ENCODE measurements around the gene SLC34A3. TPM values are rescaled to one million over a fixed set of nuclear protein-coding genes. Genes with fewer than 3 reads are reported as not detected.
A peak's percentile ranks its signal among the peaks of the same experiment; 100 is the strongest.

Gene SLC34A3
- total RNA-seq, 1 experiment from 2014 or later: not detected

DNA sequence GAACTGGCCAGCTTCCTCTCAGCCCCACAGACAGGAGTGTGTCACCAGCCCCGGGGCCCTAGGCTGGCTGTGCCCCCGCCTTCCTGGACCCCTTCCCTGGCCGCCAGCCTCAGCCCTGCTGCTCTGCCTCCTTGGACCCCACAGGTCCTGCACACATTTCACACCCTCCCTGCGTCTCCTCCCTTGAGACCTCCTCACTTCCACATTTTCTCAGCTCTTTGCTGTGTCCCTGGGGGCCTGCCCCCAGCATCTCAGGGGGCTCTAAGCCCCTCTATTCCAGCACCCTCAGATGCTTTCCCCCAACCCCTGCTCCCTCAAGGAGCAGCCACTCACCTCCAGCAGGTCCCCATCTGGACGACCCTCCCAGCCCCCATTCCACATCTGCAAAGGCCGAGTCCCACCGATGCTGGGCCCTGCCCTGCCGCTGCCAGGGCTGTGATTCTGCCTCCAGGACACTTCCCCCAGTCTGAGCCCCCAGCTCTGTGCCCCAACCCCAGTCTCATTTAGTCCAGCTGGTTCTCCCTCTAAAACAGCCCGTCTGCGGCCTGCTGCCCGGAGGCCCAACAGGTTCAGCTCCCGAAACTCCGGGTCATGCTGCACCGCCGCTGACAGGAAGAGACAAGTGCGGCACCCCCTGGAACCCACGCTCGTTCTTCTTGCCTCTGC is 4.2 kb downstream of the SLC34A3 start:
- ChIA-PET POLR2A (no interaction called here), CTCF (interaction anchor here (0.6 to 1.7 kb wide), 5 partner anchors 31 to 532 kb away, joined by 3 to 4 read pairs (median 4); no protein-coding TSS in a partner anchor)
- Mint-ChIP-seq H3K4me3 (ENCODE audit: unreplicated experiment) (no peak overlapping the region), H3K4me1 (ENCODE audit: insufficient read depth, unreplicated experiment) (no peaks in the 10 kb centered on the region), H3K27me3 (ENCODE audit: insufficient read depth, unreplicated experiment) (no peaks in the 10 kb centered on the region), H3K27ac (ENCODE audit: low read depth, unreplicated experiment) (no peak overlapping the region), H3K36me3 (ENCODE audit: insufficient read depth, unreplicated experiment) (peaks cover 12% of the 10 kb centered on the region), H3K9me3 (ENCODE audit: unreplicated experiment) (no peaks in the 10 kb centered on the region)
- no TSS peak for BruUV-seq (replicated peaks)
- TF ChIP-seq, protein P1, sequence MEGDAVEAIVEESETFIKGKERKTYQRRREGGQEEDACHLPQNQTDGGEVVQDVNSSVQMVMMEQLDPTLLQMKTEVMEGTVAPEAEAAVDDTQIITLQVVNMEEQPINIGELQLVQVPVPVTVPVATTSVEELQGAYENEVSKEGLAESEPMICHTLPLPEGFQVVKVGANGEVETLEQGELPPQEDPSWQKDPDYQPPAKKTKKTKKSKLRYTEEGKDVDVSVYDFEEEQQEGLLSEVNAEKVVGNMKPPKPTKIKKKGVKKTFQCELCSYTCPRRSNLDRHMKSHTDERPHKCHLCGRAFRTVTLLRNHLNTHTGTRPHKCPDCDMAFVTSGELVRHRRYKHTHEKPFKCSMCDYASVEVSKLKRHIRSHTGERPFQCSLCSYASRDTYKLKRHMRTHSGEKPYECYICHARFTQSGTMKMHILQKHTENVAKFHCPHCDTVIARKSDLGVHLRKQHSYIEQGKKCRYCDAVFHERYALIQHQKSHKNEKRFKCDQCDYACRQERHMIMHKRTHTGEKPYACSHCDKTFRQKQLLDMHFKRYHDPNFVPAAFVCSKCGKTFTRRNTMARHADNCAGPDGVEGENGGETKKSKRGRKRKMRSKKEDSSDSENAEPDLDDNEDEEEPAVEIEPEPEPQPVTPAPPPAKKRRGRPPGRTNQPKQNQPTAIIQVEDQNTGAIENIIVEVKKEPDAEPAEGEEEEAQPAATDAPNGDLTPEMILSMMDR (IDR thresholded peaks at IDR 0.05; ENCODE audit: unreplicated experiment): no peak
- intact Hi-C loops (cut with micrococcal nuclease): no loop called here
- no peak for DNase-seq (ENCODE audit: unreplicated experiment)

DNA sequence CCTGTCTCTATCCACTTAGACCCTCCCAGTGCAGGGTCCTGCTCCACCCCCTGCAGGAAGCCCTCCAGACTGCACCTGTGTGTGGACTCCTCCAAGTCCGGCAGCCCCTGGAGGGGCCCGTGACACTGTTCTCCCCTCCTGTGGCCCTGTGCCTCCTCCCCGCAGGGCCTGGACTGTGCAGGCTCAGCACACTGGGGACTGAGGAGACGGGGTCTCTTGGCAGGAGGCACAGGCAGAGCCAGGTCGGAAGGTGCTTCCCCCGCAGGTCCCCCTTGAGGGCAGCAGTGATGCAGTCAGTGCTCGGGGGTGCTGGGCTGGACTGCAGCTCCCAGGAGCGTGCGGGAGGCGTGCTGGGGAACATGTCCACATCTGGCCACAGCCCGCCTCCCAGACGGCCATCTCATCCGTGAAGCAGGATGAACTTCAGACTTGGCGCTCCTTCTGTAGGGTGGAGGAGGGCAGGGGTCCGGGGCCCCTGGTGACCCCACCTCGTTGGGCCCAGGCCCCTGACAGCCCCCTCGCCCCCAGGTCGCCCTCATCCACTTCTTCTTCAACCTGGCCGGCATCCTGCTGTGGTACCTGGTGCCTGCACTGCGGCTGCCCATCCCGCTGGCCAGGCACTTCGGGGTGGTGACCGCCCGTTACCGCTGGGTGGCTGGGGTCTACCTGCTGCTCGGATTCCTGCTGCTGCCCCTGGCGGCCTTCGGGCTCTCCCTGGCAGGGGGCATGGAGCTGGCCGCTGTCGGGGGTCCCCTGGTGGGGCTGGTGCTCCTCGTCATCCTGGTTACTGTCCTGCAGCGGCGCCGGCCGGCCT is 4.9 kb downstream of the SLC34A3 start:
- BruUV-seq (replicated peaks): no TSS peak
- H3K4me1 Mint-ChIP-seq (ENCODE audit: insufficient read depth, unreplicated experiment): no peaks in the 10 kb centered on the region
- H3K36me3 Mint-ChIP-seq (ENCODE audit: insufficient read depth, unreplicated experiment): peaks cover 13% of the 10 kb centered on the region
- DNase-seq (ENCODE audit: unreplicated experiment): no peak
- intact Hi-C loops (cut with micrococcal nuclease): no loop called here
- TF ChIP-seq, protein P1 (IDR thresholded peaks at IDR 0.05; ENCODE audit: unreplicated experiment): no peak
- H3K4me3 Mint-ChIP-seq (ENCODE audit: unreplicated experiment): no peak overlapping the region
- no peaks in the 10 kb centered on the region for H3K9me3 Mint-ChIP-seq (ENCODE audit: unreplicated experiment)
- H3K27me3 Mint-ChIP-seq (ENCODE audit: insufficient read depth, unreplicated experiment): no peaks in the 10 kb centered on the region
- CTCF ChIA-PET: interaction anchor here (0.6 to 1.9 kb wide), 10 partner anchors 23 to 206 kb away, joined by 3 to 8 read pairs (median 4); partner anchors contain the start of gene TOR4A
- POLR2A ChIA-PET: interaction anchor here (1.0 to 1.8 kb wide), 3 partner anchors 10 to 47 kb away, joined by 4 to 16 read pairs (median 5); partner anchors contain the start of genes ANAPC2, CYSRT1, SSNA1 and TPRN
- H3K27ac Mint-ChIP-seq (ENCODE audit: low read depth, unreplicated experiment): no peak overlapping the region

DNA sequence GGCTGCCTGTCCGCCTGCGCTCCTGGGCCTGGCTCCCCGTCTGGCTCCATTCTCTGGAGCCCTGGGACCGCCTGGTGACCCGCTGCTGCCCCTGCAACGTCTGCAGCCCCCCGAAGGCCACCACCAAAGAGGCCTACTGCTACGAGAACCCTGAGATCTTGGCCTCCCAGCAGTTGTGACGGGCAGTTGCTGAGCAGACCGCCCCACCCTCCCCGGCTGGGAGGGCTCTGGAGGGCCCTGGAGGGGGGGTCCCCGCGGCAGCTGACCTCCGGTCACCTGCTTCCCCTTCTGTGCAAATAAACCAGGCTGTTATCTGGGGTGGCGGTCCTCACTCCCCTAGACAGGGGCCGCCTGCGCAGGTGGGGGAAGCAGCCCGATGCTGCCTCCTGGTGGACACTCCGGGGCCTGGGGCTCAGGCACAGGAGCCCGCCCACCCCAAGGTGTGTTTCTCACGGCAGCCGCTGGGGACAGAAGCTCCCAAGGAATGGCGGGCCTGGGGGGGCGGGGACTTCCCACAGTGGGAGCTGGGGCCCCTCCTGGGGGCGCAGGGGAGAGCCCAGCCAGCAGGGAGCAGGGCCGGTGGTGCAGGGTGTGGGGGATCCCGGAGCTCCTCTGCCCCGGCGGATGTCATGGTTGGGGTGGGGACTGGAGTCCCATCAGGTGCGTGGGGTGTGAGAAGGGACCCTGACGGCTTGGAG is 5.7 kb downstream of the SLC34A3 start:
- peak; percentile 81 for DNase-seq (ENCODE audit: unreplicated experiment)
- no peak overlapping the region for H3K4me3 Mint-ChIP-seq (ENCODE audit: unreplicated experiment)
- peaks cover 21% of the 10 kb centered on the region for H3K36me3 Mint-ChIP-seq (ENCODE audit: insufficient read depth, unreplicated experiment)
- TF ChIP-seq, protein P1 (IDR thresholded peaks at IDR 0.05; ENCODE audit: unreplicated experiment): peak; percentile 98
- ChIA-PET CTCF (interaction anchor here (0.6 to 3.5 kb wide), 33 partner anchors 9 to 369 kb away, joined by 3 to 36 read pairs (median 4); partner anchors contain the start of genes ANAPC2, CYSRT1, EXD3 and NELFB), POLR2A (interaction anchor here (1.0 to 1.8 kb wide), 5 partner anchors 11 to 107 kb away, joined by 4 to 16 read pairs (median 4); partner anchors contain the start of genes ANAPC2, CYSRT1, SSNA1 and TPRN)
- H3K9me3 Mint-ChIP-seq (ENCODE audit: unreplicated experiment): no peaks in the 10 kb centered on the region
- no peaks in the 10 kb centered on the region for H3K27me3 Mint-ChIP-seq (ENCODE audit: insufficient read depth, unreplicated experiment)
- no peak overlapping the region for H3K27ac Mint-ChIP-seq (ENCODE audit: low read depth, unreplicated experiment)
- BruUV-seq (replicated peaks): no TSS peak
- H3K4me1 Mint-ChIP-seq (ENCODE audit: insufficient read depth, unreplicated experiment): no peaks in the 10 kb centered on the region
- intact Hi-C loops (cut with micrococcal nuclease): no loop called here

All from MCF 10A (cell line).